ENCODE data around the gene GH2.
"Not testable (repeated sequence)": the region's sequence is repeated elsewhere in the genome, so short reads cannot be mapped to it uniquely, and the experiment has no call there.

GH2 gene

DNA sequence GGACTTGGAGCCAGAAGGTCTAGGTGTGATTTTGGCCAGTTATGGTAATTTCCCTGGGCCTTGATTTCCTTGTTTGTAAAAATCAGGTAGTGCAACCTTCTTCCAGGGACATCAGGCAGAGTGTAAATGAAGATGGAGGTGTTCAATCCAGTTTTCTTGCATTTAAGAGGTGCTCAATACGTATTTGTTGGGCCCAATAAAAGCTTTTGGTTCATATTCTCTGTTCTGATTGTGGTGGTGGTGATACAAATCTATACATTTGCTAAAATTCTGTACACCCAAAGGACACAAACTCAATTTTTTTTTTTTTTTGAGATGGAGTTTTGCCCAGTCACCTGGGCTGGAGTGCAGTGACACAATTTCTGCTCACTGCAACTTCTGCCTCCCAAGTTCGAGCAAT is 44.4 kb upstream of the GH2 start:
- DNase-seq (ENCODE audit: low spot score), result no peak
- Histone ChIP-seq H3K27ac (no peak overlapping the region), H3K4me3 (no peak overlapping the region)
- no peak for TF ChIP-seq CTCF (IDR thresholded peaks at IDR 0.05)

DNA sequence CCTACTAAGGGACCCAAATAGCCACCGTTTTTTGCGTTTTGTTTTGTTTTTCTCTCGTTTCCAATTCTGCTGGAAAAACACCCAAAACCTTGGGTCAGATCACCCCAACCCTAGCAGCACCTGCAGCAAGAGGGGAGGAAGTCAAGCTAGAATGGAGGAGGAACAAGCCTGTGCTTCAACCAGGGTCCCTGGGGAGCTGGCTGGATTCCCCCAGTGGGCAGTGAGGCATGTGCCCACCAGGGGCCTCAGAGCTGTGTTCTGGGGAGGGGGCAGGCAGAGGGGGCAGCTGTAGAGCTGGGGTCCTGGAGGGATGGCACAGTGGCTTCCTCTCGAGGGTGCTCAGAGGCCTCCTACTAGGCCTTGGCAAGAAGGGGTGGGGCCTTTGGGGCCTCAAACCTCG is 43.9 kb upstream of the GH2 start:
- no peak overlapping the region for H3K27ac ChIP-seq
- no peak for DNase-seq (ENCODE audit: low spot score)
- no peak overlapping the region for H3K4me3 ChIP-seq
- no peak for TF ChIP-seq CTCF (IDR thresholded peaks at IDR 0.05)

DNA sequence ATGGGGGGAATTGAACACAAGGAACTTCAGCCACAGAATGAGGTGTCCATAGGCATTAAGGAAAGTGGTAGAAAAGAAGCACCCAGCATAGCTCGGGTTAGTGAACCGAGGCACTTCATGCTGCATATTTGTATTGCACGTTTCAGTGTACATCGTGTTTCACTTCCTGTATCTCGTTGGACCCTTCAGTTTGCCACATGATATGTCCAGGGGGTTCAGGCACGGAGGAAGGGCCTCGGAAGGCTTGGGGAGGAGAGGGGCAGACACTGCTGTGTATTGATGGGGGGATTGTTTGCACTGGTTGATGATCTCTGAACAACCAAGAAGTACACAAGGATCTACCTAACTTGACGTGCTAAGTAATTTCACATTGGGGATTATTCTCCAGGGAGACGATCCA is 40.7 kb upstream of the GH2 start:
- DNase-seq (ENCODE audit: low spot score); H3K4me3 ChIP-seq: not testable (repeated sequence)

GRCh38 chr17:63920779-63921178 is 39.0 kb upstream of the GH2 start:
- not testable (repeated sequence) for H3K4me3 ChIP-seq; DNase-seq (ENCODE audit: low spot score); H3K27ac ChIP-seq

More for the DNA sequence above, 40.7 kb upstream of the GH2 start:
- H3K27ac ChIP-seq, result not testable (repeated sequence)

DNA sequence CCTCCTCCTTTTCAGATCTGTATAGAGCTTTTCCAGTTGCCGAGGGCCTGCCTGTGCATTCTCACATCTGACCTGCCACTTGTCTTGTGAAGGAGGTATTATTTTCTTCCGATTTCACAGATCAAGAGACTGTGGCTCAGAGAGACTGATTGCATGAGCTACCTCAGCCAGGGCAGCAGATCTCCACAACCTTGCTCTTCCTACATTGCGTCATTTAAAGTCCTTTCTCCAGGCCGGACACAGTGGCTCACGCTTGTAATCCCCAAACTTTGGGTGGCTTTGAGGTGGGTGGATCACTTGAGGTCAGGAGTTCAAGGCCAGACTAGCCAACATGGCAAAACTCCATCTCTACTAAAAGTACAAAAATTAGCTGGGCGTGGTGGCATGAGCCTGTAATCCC is 38.3 kb upstream of the GH2 start:
- H3K4me3 ChIP-seq; DNase-seq (ENCODE audit: low spot score); H3K27ac ChIP-seq: not testable (repeated sequence)

DNA sequence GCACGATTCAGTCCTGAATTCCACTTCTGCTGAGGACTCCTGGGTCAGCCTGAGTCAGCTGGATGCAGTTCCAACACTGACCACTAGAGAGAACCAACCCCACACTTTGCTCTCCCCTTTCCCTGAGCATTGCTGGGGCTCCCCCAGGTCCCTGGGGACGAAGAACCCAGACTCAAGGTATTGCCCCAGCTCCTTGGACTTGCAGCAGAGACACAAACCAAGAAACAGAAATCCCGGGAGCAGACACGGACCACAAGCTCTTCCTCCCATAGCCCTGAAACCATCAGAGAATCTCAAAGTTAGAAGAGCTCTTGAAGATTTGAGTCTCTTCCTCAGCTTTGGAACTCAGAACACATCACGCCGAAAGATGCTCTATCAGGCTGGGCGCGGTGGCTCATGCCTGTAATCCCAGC is 37.6 kb upstream of the GH2 start:
- no peak overlapping the region for H3K4me3 ChIP-seq
- TF ChIP-seq CTCF (IDR thresholded peaks at IDR 0.05), result peak; percentile 91
- no peak for DNase-seq (ENCODE audit: low spot score)
- H3K27ac ChIP-seq, result no peak overlapping the region

DNA sequence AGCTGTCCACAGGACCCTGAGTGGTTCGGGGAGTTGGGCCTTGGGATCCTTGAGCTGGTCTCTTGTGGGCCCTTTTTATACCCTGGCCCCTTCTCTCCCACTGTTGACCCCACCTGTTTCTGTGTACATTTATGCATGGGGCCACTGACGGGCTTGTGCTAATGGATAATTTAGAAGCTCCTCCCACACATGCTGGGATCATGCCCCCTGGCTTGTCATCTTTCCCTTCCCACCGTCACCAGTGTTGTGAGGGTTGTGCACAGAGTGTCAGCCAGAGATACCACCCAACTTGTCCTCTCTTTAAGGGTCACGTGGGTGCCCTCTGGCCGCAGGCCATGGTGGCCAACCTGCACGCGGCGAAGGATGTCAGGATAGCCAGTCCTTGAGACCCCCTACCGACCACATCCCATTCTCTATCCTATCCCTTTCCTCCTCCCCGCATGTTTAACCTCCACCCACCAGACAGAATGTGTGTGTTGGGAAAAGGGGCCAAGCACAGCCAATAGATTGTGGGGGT is 37.1 kb upstream of the GH2 start, which contains the start of gene GH1:
Gene GH1 (minus strand): TSS at position 51 of the 517 bp plus-strand sequence. CDS start 63 bp downstream, outside the sequence.
- not testable (repeated sequence) for DNase-seq (ENCODE audit: low spot score); H3K27ac ChIP-seq; H3K4me3 ChIP-seq

DNA sequence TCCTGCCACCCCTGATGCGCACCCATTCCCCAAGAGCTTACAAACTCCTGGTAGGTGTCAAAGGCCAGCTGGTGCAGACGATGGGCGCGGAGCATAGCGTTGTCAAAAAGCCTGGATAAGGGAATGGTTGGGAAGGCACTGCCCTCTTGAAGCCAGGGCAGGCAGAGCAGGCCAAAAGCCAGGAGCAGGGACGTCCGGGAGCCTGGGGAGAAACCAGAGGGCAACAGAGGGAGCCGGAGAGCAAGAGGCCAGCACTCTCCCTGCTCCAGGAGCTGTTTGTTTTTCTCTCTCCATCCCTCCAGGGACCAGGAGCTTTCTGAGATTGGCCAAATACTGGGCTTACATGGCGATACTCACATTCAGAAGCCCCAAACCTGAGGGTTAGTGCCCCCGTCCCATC is 36.6 kb upstream of the GH2 start:
- no peak for DNase-seq (ENCODE audit: low spot score)
- Histone ChIP-seq H3K27ac (no peak overlapping the region), H3K4me3 (no peak overlapping the region)
- TF ChIP-seq CTCF (IDR thresholded peaks at IDR 0.05), result no peak

DNA sequence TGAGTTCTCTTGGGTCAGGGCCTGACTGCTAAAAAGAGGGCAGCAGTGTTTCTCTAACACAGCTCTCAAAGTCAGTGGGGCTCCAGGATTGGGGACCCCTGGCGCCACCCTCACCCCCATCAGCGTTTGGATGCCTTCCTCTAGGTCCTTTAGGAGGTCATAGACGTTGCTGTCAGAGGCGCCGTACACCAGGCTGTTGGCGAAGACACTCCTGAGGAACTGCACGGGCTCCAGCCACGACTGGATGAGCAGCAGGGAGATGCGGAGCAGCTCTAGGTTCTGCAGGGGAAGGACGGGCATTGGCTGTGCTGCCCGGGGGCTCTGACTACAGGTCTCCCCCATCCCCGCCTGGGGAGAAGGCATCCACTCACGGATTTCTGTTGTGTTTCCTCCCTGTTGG is 35.9 kb upstream of the GH2 start:
- H3K4me3 ChIP-seq, result no peak overlapping the region
- no peak for DNase-seq (ENCODE audit: low spot score)
- no peak for TF ChIP-seq CTCF (IDR thresholded peaks at IDR 0.05)
- no peak overlapping the region for H3K27ac ChIP-seq

- H3K4me3 ChIP-seq; DNase-seq (ENCODE audit: low spot score); H3K27ac ChIP-seq: not testable (repeated sequence)
Observed at GRCh38 chr17:63917206-63917605, 35.5 kb upstream of the GH2 start.

All from coronary artery (tissue), 2 donors.